Gastrocnemius medialis (tissue), 4 donors: Measurements from ENCODE around the gene DOCK4. TPM values are rescaled to one million over a fixed set of nuclear protein-coding genes. Genes with fewer than 3 reads are reported as not detected.

Experiments used
- ATAC-seq, 2 donors: fragments of 150-250 bp; one replicate each; pipeline ENCODE4 v1.9.1; 2016
- DNase-seq, 2 donors: peaks; one replicate each; pipeline ENCODE4 v3.0.0-alpha.2; 2019
- H3K27ac ChIP-seq, 4 donors: fragments of 200-600 bp; sonication (generic); 1 replicate in 1 of 4; 2 replicates in 3 of 4; pipeline ENCODE4 v1.5.1; 2016 to 2018; ENCODE audit warnings: mild to moderate bottlenecking in 2 of 4, moderate library complexity in 1 of 4
- H3K27me3 ChIP-seq, 3 donors: fragments of 200-600 bp; sonication (generic) in 2 of 3; 1 replicate in 1 of 3; 2 replicates in 2 of 3; pipeline versions ENCODE4 v1.5.1 to v1.6.0; 2016 to 2019; ENCODE audit warnings: mild to moderate bottlenecking in 1 of 3, moderate library complexity in 1 of 3
- H3K36me3 ChIP-seq, 2 donors: fragments of 200-600 bp; sonication (generic) in 1 of 2; one replicate each; pipeline ENCODE4 v1.5.1; 2017 to 2018
- H3K4me1 ChIP-seq, 2 donors: fragments of 200-600 bp; sonication (generic) in 1 of 2; one replicate each; pipeline ENCODE4 v1.5.1; 2016 to 2017; ENCODE audit warnings: mild to moderate bottlenecking in 2 of 2
- H3K4me3 ChIP-seq, 4 donors: fragments of 200-600 bp; sonication (generic) in 3 of 4; 1 replicate in 1 of 4; 2 replicates in 3 of 4; pipeline ENCODE4 v1.5.1; 2016 to 2019; ENCODE audit warnings: mild to moderate bottlenecking in 2 of 4
- H3K9me3 ChIP-seq, 3 donors: fragments of 200-600 bp; sonication (generic) in 2 of 3; 1 replicate in 1 of 3; 2 replicates in 2 of 3; pipeline ENCODE4 v1.5.1; 2016 to 2019
- CTCF ChIP-seq, 5 experiments: fragments of 450-650 bp in 3 of 5; fragments of 200-600 bp in 2 of 5; sonication (generic) in 2 of 5; IDR thresholded peaks in 4 of 5; conservative IDR thresholded peaks in 1 of 5; 1 replicate in 4 of 5; 2 replicates in 1 of 5; pipeline ENCODE4 v1.5.1; 2016 to 2019; ENCODE audit warnings: antibody characterized with exemption in 5 of 5, mild to moderate bottlenecking in 3 of 5, moderate library complexity in 3 of 5
- POLR2A ChIP-seq, 2 donors: fragments of 450-650 bp; IDR thresholded peaks; one replicate each; pipeline ENCODE4 v1.6.1; 2017; ENCODE audit warnings: antibody characterized with exemption in 2 of 2, mild to moderate bottlenecking in 2 of 2, moderate library complexity in 2 of 2
- in situ Hi-C, 4 donors: fragments of 200-750 bp; cut with MboI; loops; one replicate each; pipeline versions ENCODE4 v1.15.0 to v1.8.0; 2017; ENCODE audit warnings: low sequenced_read_pairs in 4 of 4
- intact Hi-C: fragments of 100-400 bp; cut with DNase I; formaldehyde crosslinking; loops from one replicate; pipeline ENCODE4 v1.15.1; 2023; ENCODE audit warnings: low total_unique reads
- total RNA-seq, 4 donors: library from RNA; depleted of rRNA; stranded (reverse); fragments of >200 nt; gene quantifications; one replicate each; pipeline versions ENCODE4 v1.1.0 to v1.2.3, GENCODE V29; 2016

The DOCK4 gene
- total RNA-seq, 4 donors from 2014 or later = 8.7 to 12.0 (median 10.2) TPM

GRCh38 chr7:111729483-111729882 is 476.7 kb downstream of the DOCK4 start:
- Histone ChIP-seq H3K9me3 (no peaks in the 10 kb centered on the region), H3K4me3 (no peak overlapping the region), H3K27me3 (no peaks in the 10 kb centered on the region), H3K36me3 (no peaks in the 10 kb centered on the region), H3K4me1 (no peaks in the 10 kb centered on the region), H3K27ac (no peak overlapping the region)
- DNase-seq = no peak
- intact Hi-C loops (no loop called here), in situ Hi-C loops (loop anchor here in 1 of 4 donors (25.0 kb wide), 1 partner anchor 642 kb away; the partner anchor contains the start of gene LRRN3)
- no peak for ATAC-seq
- TF ChIP-seq POLR2A (IDR thresholded peaks at IDR 0.05) (no peak), CTCF (IDR thresholded peaks at IDR 0.05 in 4 of 5, conservative IDR thresholded peaks at IDR 0.05 in 1 of 5) (no peak)

GRCh38 chr7:111728635-111728995 is 477.6 kb downstream of the DOCK4 start:
- Histone ChIP-seq H3K4me3 (no peak overlapping the region), H3K4me1 (no peaks in the 10 kb centered on the region), H3K36me3 (no peaks in the 10 kb centered on the region), H3K27me3 (no peaks in the 10 kb centered on the region), H3K9me3 (no peaks in the 10 kb centered on the region), H3K27ac (no peak overlapping the region)
- TF ChIP-seq CTCF (IDR thresholded peaks at IDR 0.05 in 4 of 5, conservative IDR thresholded peaks at IDR 0.05 in 1 of 5) = no peak
- TF ChIP-seq POLR2A (IDR thresholded peaks at IDR 0.05) = no peak
- DNase-seq (no peak), ATAC-seq (no peak)
- intact Hi-C loops (no loop called here), in situ Hi-C loops (loop anchor here in 1 of 4 donors (25.0 kb wide), 1 partner anchor 641 kb away; the partner anchor contains the start of gene LRRN3)

GRCh38 chr7:111727905-111728634 is 478.1 kb downstream of the DOCK4 start:
- ATAC-seq (no peak), DNase-seq (no peak)
- in situ Hi-C loops = loop anchor here in 1 of 4 donors (25.0 kb wide), 1 partner anchor 641 kb away; the partner anchor contains the start of gene LRRN3
- Histone ChIP-seq H3K9me3 (no peaks in the 10 kb centered on the region), H3K36me3 (no peaks in the 10 kb centered on the region), H3K4me3 (no peak overlapping the region), H3K4me1 (no peaks in the 10 kb centered on the region), H3K27ac (no peak overlapping the region), H3K27me3 (no peaks in the 10 kb centered on the region)
- TF ChIP-seq POLR2A (IDR thresholded peaks at IDR 0.05) (no peak), CTCF (IDR thresholded peaks at IDR 0.05 in 4 of 5, conservative IDR thresholded peaks at IDR 0.05 in 1 of 5) (no peak)
- intact Hi-C loops = no loop called here

- intact Hi-C loops (no loop called here), in situ Hi-C loops (no loop called here)
- Histone ChIP-seq H3K36me3 (no peaks in the 10 kb centered on the region), H3K27me3 (no peaks in the 10 kb centered on the region), H3K27ac (no peak overlapping the region), H3K4me1 (no peaks in the 10 kb centered on the region), H3K9me3 (no peaks in the 10 kb centered on the region), H3K4me3 (no peak overlapping the region)
- no peak for DNase-seq
- ATAC-seq = no peak
- TF ChIP-seq CTCF (IDR thresholded peaks at IDR 0.05 in 4 of 5, conservative IDR thresholded peaks at IDR 0.05 in 1 of 5) (no peak), POLR2A (IDR thresholded peaks at IDR 0.05) (no peak)
Observed at GRCh38 chr7:111718886-111719285, 487.3 kb downstream of the DOCK4 start.
